ENCODE measurements around the gene DARS1.
"Not testable (repeated sequence)": the region's sequence is repeated elsewhere in the genome, so short reads cannot be mapped to it uniquely, and the experiment has no call there.

DARS1 gene

DNA sequence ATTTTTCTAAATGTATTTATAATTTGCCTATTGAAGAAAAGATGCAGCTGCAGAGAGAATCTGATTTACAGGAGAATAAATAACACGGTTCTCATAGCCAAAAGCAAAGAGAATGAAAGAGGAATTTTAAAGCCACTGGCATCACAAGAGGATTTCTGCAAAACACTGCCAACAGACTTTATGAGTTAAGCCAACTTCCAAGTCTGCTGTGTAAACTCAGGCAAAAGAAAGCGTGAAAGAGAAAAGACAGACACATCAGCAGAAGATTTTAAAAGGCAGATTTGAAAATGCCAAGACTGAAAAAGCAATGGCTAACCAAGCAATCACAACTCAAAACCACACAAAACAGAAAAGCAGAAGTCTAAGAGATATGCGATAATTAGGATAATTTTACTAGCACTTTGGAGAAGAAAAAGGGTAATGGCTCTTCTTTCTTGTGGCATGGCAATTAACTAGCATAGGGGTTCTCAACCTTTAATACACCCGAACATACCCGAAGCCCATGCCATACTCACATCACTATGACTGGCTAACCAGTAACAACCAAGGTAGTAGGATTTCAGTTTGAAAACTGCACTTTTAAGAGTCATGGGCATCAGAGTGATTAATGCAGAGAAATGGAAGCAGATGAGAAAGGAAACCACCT, 4.9 kb downstream of the DARS1 start:
- no peak for DNase-seq

DNA sequence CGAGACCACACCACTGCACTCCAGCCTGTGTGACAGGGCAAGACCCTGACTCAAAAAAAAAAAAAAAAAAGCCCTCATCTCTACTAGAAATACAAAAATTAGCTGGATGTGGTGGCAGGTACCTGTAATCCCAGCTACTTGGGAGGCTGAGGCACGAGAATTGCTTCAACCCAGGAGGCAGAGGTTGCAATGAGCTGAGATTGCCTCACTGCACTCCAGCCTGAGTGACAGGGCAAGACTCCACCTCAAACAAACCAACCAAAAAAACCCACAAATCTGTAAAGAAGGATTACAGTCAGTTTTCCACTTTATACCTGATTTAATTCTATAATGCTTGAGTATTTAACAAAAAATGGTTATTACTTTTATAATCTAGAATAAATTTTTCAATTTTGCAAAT, 9.7 kb downstream of the DARS1 start:
- no peak for DNase-seq

DNA sequence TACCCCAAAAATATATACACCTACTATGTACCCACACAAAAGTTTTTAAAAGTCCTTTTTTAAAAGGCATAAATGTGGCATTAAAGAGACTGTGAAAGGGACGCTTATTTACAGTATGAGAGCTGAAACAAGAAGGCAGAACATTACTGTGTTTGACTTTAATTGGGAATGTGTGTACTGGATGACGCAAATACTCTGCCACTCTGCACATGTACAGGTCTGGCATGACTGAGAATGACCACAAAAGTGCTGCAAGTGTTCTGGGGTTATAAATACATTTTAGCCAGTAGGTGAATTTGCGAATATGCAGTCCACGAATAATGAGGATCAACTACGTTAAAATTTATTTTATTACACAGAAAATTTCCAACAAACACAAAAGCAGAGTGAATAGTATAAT, 11.4 kb downstream of the DARS1 start:
- DNase-seq, result no peak

DNA sequence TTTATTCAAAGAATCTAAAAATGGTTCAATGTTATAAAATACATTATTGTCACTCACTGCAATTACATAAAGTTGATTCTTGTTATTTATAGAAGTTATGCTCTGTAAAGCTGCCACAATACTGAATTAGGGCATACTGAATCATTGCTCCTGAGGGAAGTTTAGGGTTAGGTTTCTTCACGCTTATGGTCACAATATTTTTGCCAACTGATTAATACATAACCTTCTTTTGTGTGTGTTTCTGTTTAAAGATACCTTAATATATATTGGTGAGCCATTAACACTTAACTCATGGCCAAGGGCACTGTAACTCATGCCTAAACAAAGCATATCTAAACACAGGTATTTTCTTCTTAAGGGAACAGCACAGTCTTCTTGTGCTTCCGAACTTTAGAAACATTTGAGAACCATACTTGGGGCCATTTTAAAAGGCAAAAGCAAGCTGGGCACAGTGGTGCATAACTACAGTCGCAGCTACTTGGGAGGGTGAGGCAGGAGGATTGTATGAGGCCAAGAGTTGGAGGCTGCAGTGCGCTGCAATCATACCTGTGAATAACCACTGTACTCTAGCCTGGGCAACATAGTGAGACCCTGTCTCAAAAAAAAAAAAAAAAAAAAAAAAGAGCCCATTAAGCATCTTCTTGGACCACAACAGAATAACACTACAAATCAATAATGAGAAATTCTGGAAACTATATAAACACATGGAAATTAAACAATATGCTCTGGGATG, 15.6 kb downstream of the DARS1 start:
- no peak for DNase-seq

DNA sequence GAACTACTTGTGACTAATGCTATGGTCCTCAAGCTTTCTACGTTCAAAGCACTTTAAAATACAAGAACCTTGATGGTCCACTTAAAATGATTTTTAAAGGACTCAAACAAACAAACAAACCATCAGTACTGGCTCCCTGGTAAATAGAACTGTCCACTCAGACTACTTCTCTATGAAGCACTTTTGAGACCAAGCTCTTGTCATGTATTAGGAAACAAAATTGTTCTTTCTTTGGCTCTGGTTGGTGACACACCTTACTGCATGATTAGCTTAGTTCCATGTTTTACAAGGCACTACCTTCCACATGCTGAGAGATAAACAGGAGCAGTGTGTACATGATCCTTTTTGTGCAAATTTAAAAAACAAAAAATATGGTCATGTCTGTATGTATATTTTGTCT, 19.7 kb downstream of the DARS1 start:
- no peak for DNase-seq

DNA sequence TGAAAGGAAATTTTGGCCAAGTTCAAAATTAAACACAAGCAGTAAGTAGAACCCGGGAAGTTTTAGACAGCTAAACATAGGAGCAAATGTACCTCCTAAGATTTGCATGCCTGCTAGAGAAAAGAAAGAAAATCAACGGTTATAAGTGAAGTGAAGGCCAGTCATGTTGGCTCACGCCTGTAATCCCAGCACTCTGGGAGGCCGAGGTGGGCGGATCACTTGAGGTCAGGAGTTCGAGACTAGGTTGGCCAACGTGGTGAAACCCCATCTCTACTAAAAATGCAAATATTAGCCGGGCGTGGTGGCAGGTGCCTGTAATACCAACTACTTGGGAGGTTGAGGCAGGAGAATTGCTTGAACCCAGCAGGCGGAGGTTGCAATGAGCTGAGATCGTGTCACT, 21.0 kb downstream of the DARS1 start:
- DNase-seq, result not testable (repeated sequence)

DNA sequence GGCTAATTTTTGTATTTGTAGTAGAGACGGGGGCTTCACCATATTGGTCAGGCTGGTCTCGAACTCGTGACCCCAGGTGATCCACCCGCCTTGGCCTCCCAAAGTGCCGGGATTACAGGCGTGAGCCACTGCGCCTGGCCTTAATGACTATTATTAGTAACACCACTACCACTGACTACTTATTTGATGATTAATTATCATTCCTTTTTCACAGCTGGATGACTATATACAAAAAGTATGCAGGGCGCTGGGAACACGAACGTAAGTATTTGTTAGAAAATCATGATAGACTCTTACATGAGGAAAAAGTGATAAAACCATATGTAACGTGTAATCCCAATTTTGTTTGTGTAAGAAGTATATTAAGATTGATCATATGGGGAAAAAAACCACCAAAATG, 21.6 kb downstream of the DARS1 start:
- no peak for DNase-seq

DNA sequence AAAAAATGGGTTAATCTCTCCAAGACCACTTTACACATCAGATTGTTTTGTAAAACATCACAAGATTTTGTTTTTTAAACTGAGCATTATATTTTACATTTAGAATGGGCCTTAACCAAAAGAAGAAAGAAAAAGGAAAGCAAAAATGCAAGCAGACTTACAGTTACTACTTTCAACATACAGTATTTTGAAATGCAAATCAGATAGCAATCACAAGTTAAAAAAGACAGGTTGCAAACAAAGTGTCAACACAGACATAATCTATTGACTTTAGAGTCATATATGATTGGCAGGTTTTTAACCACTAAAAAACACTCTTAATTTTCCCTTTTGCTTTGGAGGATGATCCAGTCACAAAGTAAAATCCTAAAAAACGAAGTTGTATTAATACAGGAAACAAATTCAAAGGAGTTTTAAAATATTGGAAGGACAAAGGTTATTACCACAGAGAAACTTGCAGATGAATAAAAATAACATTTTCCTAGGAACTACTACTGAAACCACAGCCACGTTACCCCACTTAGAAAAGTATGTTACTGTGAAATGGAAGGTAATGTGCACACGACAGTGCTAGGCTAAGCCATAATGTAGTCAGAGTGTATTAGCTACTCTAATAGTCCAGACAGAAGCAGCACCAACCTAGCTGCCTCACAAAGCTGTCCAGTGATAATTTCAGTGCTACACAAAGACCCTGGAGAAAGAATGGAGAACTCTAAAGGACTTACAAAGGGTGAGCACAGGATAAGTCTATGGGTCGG, 22.9 kb downstream of the DARS1 start:
- DNase-seq, result no peak

DNA sequence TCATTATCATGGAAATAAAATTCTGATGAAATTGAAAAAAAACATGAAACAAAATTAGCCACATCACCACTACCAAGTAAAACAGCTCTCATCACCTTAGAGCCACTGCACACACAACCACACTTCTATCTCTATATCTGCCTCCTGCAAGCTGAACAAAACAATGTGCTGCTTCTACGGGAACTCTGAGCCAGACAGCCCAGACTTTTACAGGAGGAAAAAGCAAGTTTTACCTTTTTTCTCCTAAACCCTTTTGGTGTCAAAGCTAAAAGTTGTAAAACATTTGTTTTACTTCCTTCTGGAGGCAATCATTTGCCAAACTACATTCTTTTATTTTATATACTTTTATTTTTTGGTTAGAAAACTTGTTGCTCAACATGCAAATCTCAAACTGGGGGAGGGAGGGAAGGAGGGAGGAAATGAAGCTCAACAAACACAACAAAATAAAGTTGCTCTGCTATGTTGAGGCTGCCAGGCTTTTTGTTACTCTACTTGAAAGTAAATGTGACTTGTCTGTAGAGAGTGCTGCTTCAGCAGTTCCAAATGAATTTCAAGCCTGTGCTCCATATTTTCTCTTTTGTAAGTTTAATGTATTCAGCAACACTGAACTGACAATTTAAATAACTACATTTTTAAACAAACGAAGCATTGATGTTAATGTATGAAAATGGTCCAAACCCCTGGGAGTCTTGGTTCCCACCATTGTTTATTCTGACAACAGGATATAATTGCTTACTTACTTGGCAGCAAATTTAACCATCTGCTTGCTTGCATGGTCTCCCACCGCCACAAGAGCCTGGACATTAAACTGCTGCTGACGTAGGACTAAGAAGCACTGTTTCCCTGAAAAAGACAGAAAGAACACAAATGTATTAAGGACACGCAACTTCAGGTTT, 24.5 kb downstream of the DARS1 start:
- peak; percentile 71 for DNase-seq

DNA sequence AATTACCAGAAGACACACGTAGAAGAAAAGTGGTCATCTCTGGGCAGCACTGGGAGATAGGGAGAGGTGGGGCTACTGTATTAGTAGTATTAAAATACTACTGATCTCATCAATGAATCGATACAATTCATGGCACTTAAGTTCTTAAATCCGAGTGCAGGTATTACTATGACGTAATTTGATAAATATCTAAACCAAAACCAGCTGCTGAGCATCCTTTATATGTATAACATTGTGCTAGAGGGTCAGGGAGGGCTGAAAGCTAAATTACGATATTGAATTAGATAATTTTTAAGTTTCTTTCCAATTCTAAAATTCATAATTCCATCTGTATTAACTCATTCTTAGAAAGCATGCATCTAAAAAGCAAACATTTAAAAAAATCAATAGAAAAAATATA, 25.3 kb downstream of the DARS1 start:
- DNase-seq, result no peak

DNA sequence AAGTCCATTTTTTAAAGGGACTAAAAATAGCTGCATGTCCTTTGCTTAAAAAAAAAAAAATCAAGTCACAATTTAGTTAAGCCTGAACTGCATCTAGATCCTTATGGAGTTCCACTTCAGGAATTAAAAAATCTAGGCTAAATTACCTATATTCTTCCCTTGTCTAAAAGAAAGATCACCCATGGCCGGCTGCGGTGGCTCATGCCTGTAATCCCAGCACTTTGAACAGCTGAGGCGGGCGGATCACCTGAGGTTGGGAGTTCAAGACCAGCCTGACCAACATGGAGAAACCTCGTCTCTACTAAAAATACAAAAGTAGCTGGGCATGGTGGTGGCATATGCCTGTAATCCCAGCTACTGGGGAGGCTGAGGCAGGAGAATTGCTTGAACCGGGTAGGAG, 26.5 kb downstream of the DARS1 start:
- DNase-seq, result not testable (repeated sequence)

DNA sequence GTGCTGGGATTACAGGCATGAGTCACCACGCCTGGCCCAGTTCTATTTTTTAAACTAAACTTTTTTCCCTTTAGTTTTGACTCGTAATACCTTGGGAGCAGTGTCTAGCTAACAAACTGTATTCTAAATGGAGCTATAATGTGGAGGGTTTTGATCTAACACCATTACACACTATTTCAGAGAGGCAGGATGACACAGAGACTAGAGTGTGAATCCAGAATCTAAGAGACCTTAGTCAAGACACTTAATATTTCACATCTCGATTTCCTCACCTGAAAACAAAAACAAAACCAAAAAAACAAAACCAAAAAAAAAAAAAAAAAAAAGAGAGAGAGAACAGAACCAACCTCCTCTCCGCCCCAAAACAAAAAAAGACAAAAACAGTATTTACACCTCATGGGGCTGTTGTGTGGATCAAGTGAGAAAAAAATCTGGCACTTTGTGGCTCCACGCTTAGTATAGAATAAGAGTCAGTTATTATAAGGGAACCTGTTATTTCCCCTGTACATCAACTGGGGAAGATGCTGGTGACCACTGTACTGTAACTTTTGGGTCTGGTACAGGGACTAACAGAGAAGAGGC, 31.3 kb downstream of the DARS1 start:
- DNase-seq, result no peak

DNA sequence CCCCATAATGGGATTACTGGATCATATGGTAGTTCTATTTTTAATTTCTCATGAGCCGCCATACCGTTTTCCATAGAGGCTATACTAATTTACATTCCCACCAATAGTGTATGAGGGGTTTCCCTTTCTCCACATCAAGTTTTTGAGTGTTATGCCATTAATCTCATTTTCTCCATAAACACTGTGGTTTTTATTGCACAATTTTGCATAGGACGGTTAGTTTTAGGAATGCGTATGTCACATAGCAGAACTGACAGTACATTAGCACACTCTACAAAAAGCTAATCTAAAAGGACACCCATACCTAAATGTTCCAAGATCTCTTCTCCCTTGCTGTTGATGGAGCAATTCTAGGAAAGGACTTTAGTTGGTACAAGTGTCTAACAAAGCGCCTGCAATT, 32.5 kb downstream of the DARS1 start:
- DNase-seq, result no peak

DNA sequence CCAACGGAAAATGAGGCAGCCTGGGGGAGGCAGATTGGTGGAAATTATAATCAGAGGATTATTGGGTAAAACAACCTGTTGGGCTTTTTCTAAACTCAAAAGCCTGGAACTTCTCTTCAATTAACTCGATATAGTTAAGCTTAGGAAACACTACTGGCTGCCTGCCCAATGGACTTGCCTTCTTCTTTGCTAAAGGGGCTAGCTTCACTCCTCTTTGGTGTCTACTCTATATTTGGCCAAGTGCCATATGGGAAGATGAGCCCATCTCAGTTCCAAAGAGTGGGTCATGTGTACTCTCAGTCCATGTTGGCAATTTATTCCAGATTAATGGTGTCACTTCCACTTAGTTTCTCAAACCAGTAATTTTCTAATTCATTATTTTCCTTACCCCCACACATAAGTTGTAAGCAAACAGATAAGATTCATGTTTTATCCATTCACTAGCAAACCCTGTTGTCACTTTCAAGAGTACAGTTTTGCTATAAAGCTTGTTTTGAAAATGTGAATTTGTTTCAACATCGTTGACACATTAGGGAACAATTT, 34.3 kb downstream of the DARS1 start:
- DNase-seq, result no peak

DNA sequence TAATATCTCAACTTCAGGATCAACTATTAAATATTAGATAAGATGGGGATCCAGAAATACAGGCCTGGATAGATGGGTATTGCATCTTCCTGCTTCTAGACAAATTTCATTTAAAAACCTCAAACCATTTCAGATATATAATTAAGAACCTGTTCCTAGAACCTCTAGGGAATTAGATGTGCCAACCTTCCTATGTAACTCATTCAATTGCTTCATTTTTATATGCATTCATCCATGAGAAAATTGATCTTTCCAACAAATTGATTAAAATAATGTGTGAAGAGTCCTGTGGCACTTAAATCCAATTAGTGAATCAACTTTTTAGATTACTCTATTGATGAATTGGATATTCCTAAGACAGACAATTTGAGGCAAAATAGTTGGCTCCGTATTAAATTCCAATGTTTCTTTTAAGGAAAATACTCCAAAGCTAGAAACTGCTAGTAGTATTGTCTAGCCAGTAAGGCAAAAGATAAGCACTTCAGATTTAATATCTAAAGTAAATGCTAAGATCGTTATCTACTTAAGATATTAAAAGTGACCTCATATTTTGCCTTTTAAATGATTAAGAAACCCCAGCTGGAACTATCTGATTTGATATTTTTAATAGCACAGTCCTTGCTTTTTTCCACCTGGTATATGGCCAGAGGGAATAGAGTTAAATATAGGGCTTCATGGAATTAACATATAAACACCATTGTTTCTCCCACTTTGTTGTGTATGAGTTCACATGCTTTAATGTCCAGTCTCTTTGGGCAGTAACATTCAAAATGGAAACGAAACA, 35.8 kb downstream of the DARS1 start:
- no peak for DNase-seq

DNA sequence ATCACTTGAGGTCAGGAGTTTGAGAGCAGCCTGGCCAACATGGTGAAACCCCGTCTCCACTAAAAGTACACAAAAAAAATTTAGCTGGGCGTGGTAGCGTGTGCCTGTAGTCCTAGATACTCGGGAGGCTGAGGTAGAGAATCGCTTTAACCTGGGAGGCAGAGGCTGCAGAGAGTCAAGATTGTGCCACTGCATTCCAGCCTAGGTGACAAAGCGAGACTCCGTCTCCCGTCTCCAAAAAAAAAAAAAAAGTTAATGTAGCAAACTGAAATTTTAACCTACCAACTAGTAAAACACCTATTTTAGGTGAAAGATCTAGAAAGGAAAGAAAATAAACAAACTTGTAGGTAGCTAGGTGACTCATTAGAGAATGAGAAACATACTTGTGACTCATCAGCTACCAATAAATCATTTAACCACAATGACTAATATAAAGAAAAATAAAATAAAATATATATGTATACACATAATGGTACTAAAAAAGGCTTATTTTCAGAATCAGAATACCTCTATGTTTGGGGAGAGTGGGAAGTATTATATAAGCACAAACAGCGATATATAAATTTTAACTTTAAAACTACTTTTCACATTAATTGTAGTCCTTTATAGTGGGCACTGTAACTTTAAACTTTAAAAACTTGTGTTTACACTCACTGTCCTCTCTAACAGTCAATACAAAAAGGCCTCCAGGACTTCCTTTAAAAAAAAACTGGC, 36.6 kb downstream of the DARS1 start:
- DNase-seq, result no peak

DNA sequence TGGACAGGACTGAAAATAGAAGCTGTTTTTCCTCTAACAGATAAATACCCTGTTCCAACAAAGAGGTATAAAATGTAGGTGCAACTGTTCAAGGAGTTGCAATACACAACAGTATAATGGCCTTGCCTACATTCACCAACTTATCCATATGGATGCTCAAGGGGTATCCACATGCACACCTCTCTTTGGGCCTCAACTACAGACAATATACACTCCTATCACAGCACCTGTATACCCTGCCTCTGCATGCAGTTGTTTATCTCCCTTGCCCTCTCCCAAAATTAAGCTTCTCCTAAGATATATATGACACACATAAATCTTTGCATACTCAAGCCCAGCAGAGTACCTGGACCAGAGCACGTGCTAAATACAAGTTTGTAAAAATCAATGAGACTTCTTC, 37.3 kb downstream of the DARS1 start:
- DNase-seq, result no peak

DNA sequence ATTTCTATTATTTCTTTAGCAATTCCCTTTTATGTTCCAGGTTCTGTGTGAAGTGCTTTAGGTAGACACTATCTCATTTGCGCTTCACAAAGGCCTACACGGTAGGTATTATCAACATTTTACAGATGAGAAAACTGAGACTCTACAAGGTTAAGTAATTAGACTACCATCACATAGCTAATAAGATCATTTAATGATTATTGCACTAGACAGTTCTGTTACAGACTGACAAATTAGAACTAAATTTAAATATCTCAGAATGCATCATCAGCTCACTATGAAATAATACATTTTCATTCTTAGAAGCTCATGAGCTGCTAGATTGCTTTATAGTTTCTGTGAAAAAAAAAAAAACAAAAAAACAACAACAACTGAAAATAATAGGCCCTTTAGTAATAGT, 37.9 kb downstream of the DARS1 start:
- no peak for DNase-seq

DNA sequence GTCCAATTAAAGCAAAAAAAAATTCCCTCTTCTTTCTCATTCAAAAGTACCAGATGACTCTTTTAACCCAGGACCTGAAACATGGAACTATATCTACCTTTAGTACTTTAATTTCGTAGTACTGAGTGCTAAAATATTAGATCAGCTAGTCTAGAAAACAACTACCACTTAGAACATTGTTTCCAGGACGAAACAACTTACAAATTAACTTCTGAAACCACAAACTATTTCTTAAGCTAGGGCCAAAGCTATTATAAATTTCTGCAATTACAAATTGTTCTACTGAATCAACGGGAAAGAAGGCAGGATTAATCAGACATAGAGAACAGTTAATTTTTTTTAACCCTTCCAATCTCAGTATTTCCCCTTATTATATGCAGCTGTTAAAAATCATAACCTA, 39.9 kb downstream of the DARS1 start:
- DNase-seq, result no peak

DNA sequence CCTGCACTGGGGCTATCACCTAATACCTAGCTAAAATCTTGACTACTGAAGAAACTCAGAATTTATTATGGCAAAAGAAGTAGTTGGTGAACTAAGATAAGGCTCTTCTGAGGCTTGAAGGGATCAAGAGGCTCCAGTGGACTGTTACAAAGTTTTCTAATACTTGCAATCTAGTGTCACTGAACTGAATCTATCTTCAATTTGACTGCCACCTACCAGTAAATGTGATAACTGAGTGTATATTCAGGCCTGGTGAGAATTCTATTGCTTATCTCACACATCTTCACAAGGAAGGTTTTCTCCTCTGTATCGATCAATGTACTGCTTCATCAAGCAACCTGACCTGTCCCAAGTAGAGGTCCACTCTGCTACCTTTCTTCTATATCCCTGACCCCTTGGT, 40.8 kb downstream of the DARS1 start:
- no peak for DNase-seq

All from NCI-H2081 treated with DMSO at 0.1 percent for 48 hours (cell line).